OCI-LY3 (cell line): ENCODE measurements around the gene TESMIN.

Source experiments
- CTCF ChIP-seq: fragments of 200-600, 300-600 bp; sonication (generic); IDR thresholded peaks from 2 replicates; pipeline ENCODE4 v1.5.1; 2014; ENCODE audit warnings: antibody characterized with exemption, low read length, low read depth
- EZH2phosphoT487 ChIP-seq: fragments of 200-600 bp; shearing (Covaris generic); IDR thresholded peaks from 2 replicates; pipeline ENCODE4 v1.6.1; 2018; ENCODE audit warnings: antibody characterized with exemption, mixed run types, low read depth

DNA sequence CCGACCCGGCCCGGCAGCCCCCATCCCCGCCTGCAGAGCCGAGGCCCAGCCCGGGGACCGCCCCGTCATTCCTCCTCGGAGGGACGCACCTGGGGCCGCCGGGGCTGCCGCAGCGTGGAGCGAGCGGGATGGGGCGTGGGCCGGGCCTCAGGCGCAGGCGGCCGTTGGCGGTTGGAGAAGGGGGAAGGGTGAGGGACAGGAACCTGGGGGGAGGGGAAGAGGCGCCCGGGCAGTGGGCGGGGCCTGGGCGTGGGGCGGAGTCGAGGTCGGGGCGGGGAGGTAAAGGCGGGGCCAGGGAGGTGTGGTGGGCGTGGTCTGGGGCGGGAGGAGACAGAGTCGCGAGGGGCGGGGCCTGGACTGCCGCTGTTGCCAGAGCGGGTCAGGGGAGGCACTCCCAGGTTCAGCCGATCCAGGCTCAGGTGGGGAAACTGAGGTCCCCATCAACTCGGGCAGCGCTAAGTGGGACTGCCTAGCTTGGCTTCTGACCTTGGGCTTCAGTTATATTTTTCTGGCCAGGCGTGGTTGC, at the start of gene TESMIN:
- TF ChIP-seq CTCF, result no peak
- no peak for TF ChIP-seq EZH2phosphoT487
